Endothelial cell of umbilical vein (primary cell): Measurements from ENCODE around the gene JSRP1. TPM values are rescaled to one million over a fixed set of nuclear protein-coding genes. Genes with fewer than 3 reads are reported as not detected.

Experiments
- BruUV-seq: library from RNA; stranded (reverse); fragments of 400-500 nt; replicated peaks from 2 replicates; lab custom pipeline; 2021; lab: Mats Ljungman, UMichigan
- CTCF ChIA-PET: fragments of 300-600, 350-600 bp; sonication (Branson Sonifier 250); formaldehyde crosslinking; loops from one replicate; lab custom pipeline; 2021; ENCODE audit warnings: antibody characterized with exemption, inconsistent platforms; lab: Charles Lee
- POLR2A ChIA-PET: fragments of 300-600, 350-600 bp; sonication (Branson Sonifier 250); formaldehyde crosslinking; loops from one replicate; lab custom pipeline; 2021; ENCODE audit warnings: antibody characterized with exemption, inconsistent platforms; lab: Charles Lee
- DNase-seq: peaks from one replicate; pipeline ENCODE4 v3.0.0-alpha.2; 2011; ENCODE audit warnings: low read depth, low spot score
- FAIRE-seq: peaks from 2 replicates; lab custom pipeline; 2011; peaks lifted over from hg19 to GRCh38; lab: Jason Lieb, UNC
- H2AFZ ChIP-seq: 2 replicates; pipeline ENCODE4 v1.6.0; 2012; ENCODE audit warnings: low read depth, low read length, control low read depth, inconsistent platforms
- H3K27ac ChIP-seq: 2 replicates; pipeline ENCODE4 v1.5.1; 2011; ENCODE audit warnings: low read depth, mild to moderate bottlenecking, control low read depth, low read length, moderate library complexity; ENCODE audit not compliant: insufficient read depth
- H3K27me3 ChIP-seq, 2 experiments: 2 replicates each; pipeline versions ENCODE4 v1.6.0 to v1.6.1; 2011; ENCODE audit warnings: low read length in 2 of 2, mixed read lengths in 1 of 2; ENCODE audit not compliant: control insufficient read depth in 2 of 2, insufficient read depth in 2 of 2
- H3K36me3 ChIP-seq, 2 experiments: 2 replicates in 1 of 2; 3 replicates in 1 of 2; pipeline ENCODE4 v1.5.1; 2011; ENCODE audit warnings: low read length in 2 of 2, mild to moderate bottlenecking in 1 of 2, moderate library complexity in 1 of 2; ENCODE audit not compliant: control insufficient read depth in 2 of 2, insufficient read depth in 2 of 2; ENCODE audit errors: extremely low read depth in 1 of 2
- H3K4me1 ChIP-seq: 3 replicates; pipeline ENCODE4 v1.5.1; 2011; ENCODE audit warnings: mild to moderate bottlenecking, low read length; ENCODE audit not compliant: control insufficient read depth, insufficient read depth; ENCODE audit errors: extremely low read depth
- H3K4me2 ChIP-seq: 2 replicates; pipeline ENCODE4 v1.6.1; 2011; ENCODE audit warnings: low read length, control low read depth, mixed read lengths; ENCODE audit not compliant: insufficient read depth
- H3K4me3 ChIP-seq, 3 experiments: fragments of 200-600 bp in 1 of 3; sonication (generic), shearing (Covaris generic) in 1 of 3; replicated peaks in 1 of 3; 2 replicates each; pipeline ENCODE4 v1.5.1; 2011 to 2016; ENCODE audit warnings: control low read depth in 3 of 3, low read length in 3 of 3, mild to moderate bottlenecking in 2 of 3, inconsistent platforms in 1 of 3, low read depth in 1 of 3, moderate library complexity in 1 of 3; ENCODE audit not compliant: insufficient read depth in 1 of 3
- H3K79me2 ChIP-seq: 2 replicates; pipeline ENCODE4 v1.6.0; 2012; ENCODE audit warnings: low read length, inconsistent platforms; ENCODE audit not compliant: control insufficient read depth, insufficient read depth
- H3K9ac ChIP-seq: replicated peaks from 2 replicates; pipeline ENCODE3; 2011; ENCODE audit warnings: low read length, control low read depth; ENCODE audit not compliant: insufficient read depth; ENCODE audit errors: extremely low read depth
- H3K9me1 ChIP-seq: replicated peaks from 3 replicates; pipeline ENCODE4 v1.6.0; 2011; ENCODE audit warnings: mild to moderate bottlenecking, low read length; ENCODE audit not compliant: control insufficient read depth, insufficient read depth; ENCODE audit errors: extremely low read depth
- H3K9me3 ChIP-seq: replicated peaks from 2 replicates; pipeline ENCODE4 v1.5.1; 2012; ENCODE audit warnings: low read length, inconsistent platforms; ENCODE audit not compliant: control insufficient read depth, insufficient read depth
- H4K20me1 ChIP-seq: replicated peaks from 2 replicates; pipeline ENCODE3; 2011; ENCODE audit warnings: mild to moderate bottlenecking, low read length; ENCODE audit not compliant: control insufficient read depth, insufficient read depth; ENCODE audit errors: extremely low read depth
- CTCF ChIP-seq, 2 donors: IDR thresholded peaks; 1 replicate in 1 of 2; 2 replicates in 1 of 2; pipeline ENCODE4 v1.5.1; 2011; ENCODE audit warnings: low read length in 2 of 2, mild to moderate bottlenecking in 2 of 2, moderate library complexity in 2 of 2, control low read depth in 1 of 2, inconsistent platforms in 1 of 2, low read depth in 1 of 2; ENCODE audit not compliant: insufficient read depth in 1 of 2; ENCODE audit errors: extremely low read depth in 1 of 2
- EZH2 ChIP-seq: IDR thresholded peaks from 2 replicates; pipeline ENCODE4 v1.6.1; 2012; ENCODE audit warnings: borderline replicate concordance, low read depth, mild to moderate bottlenecking, moderate library complexity, low read length, inconsistent platforms; ENCODE audit not compliant: severe bottlenecking
- FOS ChIP-seq: IDR thresholded peaks from 2 replicates; pipeline ENCODE4 v1.6.1; 2011; ENCODE audit warnings: mild to moderate bottlenecking, low read length, moderate library complexity, borderline replicate concordance; ENCODE audit not compliant: insufficient read depth
- GATA2 ChIP-seq: IDR thresholded peaks from 2 replicates; pipeline ENCODE4 v1.7.0; 2011; ENCODE audit warnings: low read depth, mild to moderate bottlenecking, moderate library complexity, mixed read lengths, low read length; ENCODE audit not compliant: insufficient read length, insufficient read depth
- JUN ChIP-seq: IDR thresholded peaks from 2 replicates; pipeline ENCODE4 v1.6.1; 2011; ENCODE audit warnings: borderline replicate concordance, low read depth; ENCODE audit not compliant: insufficient read length, insufficient read depth
- MAX ChIP-seq: IDR thresholded peaks from 2 replicates; pipeline ENCODE4 v1.6.1; 2011; ENCODE audit not compliant: insufficient read depth, insufficient read length
- MYC ChIP-seq: IDR thresholded peaks from one replicate; pipeline ENCODE4 v1.6.1; 2011; ENCODE audit warnings: mild to moderate bottlenecking, low read depth, low read length
- POLR2A ChIP-seq: IDR thresholded peaks from 2 replicates; pipeline ENCODE4 v1.6.1; 2012; ENCODE audit warnings: low read depth, mild to moderate bottlenecking, control low read depth, low read length
- POLR2AphosphoS5 ChIP-seq: IDR thresholded peaks from 2 replicates; pipeline ENCODE4 v1.6.1; 2012; ENCODE audit warnings: low read depth, mild to moderate bottlenecking, control low read depth, low read length, moderate library complexity; ENCODE audit not compliant: insufficient read depth
- dilution Hi-C: fragments of 300-500 bp; cut with MboI; formaldehyde crosslinking; loops from one replicate; pipeline ENCODE4 v1.15.0; 2019; ENCODE audit warnings: low sequenced_read_pairs; ENCODE audit not compliant: extremely low pct_ligation_motif_present
- intact Hi-C: fragments of 100-400 bp; cut with micrococcal nuclease; formaldehyde crosslinking; loops from one replicate; pipeline ENCODE4 v1.10.0; 2022
- polyA plus RNA-seq, 4 experiments: library from polyadenylated mRNA; depleted of rRNA in 3 of 4; stranded (reverse) in 3 of 4; unstranded in 1 of 4; fragments of >200 nt; gene quantifications; 2 replicates each; pipeline versions ENCODE4 v1.2.1 to v1.2.3, GENCODE V29; 2011 to 2012; ENCODE audit warnings: missing spikeins in 1 of 4
- total RNA-seq: library from RNA; stranded (reverse); gene quantifications from 2 replicates; pipeline ENCODE4 v1.2.3, GENCODE V29; 2021

The JSRP1 gene
- total and polyA plus RNA-seq, 2 donors (not counting 3 experiments of a cell fraction or from before 2014, with no cell fraction given), result not detected

GRCh38 chr19:2210206-2210605 lies 46.0 kb downstream of the JSRP1 start:
- CTCF ChIA-PET, result interaction anchor here (0.6 kb wide), 1 partner anchor 70 kb away, joined by 3 read pairs; no protein-coding TSS in a partner anchor
- FAIRE-seq, result no peak

More at GRCh38 chr19:2210206-2210605, 46.0 kb downstream of the JSRP1 start:
- Histone ChIP-seq H3K27ac (no peak overlapping the region), H3K36me3 (peaks cover 7 to 39% of the 10 kb centered on the region in 2 experiments), H3K9me1 (no peaks in the 10 kb centered on the region), H3K9me3 (no peaks in the 10 kb centered on the region), H2AFZ (no peak overlapping the region), H3K9ac (no peak overlapping the region), H3K4me2 (no peak overlapping the region), H3K4me3 (no peak overlapping the region), H3K79me2 (no peaks in the 10 kb centered on the region), H3K27me3 (no peaks in the 10 kb centered on the region), H3K4me1 (peaks cover 7% of the 10 kb centered on the region), H4K20me1 (no peaks in the 10 kb centered on the region)
- POLR2A ChIA-PET, result no interaction called here
- TF ChIP-seq GATA2, result no peak
- TF ChIP-seq MYC, result no peak
- TF ChIP-seq POLR2AphosphoS5, result no peak
- TF ChIP-seq FOS, result no peak
- no peak for TF ChIP-seq MAX
- no peak for TF ChIP-seq POLR2A
- TF ChIP-seq EZH2, result no peak
- TF ChIP-seq JUN, result no peak
- TF ChIP-seq CTCF (IDR thresholded peaks at IDR 0.05; ENCODE audit: extremely low read depth in 1 of 2, insufficient read depth in 1 of 2, low read depth in 1 of 2, low read length in 2 of 2), result no peak
- DNase-seq, result no peak
- intact Hi-C loops (no loop called here), dilution Hi-C loops (no loop called here)
- BruUV-seq, result no TSS peak
